HAP-1 (cell line): ENCODE data around the gene POR.
A peak's percentile ranks its signal among the peaks of the same experiment; 100 is the strongest.

Source experiments
- DNase-seq, 2 experiments: peaks; one replicate each; pipeline ENCODE4 v3.0.0-alpha.2; 2016 to 2020; ENCODE audit warnings: low spot score in 2 of 2
- H3K27me3 ChIP-seq: fragments of 250-450 bp; sonication (Bioruptor Pico); 2 replicates; pipeline ENCODE4 v1.5.1; 2020; ENCODE audit warnings: low read depth, mild to moderate bottlenecking, moderate library complexity
- H3K36me3 ChIP-seq: fragments of 250-450 bp; sonication (Bioruptor Pico); replicated peaks from 2 replicates; pipeline ENCODE4 v1.5.1; 2020; ENCODE audit warnings: mild to moderate bottlenecking
- H3K4me1 ChIP-seq: fragments of 250-450 bp; sonication (Bioruptor Pico); 2 replicates; pipeline ENCODE4 v1.5.1; 2020; ENCODE audit warnings: mild to moderate bottlenecking
- H3K4me3 ChIP-seq: fragments of 250-450 bp; sonication (Bioruptor Pico); 2 replicates; pipeline ENCODE4 v1.5.1; 2020; ENCODE audit warnings: mild to moderate bottlenecking, moderate library complexity
- H3K9me3 ChIP-seq: fragments of 250-450 bp; sonication (Bioruptor Pico); 2 replicates; pipeline ENCODE4 v1.5.1; 2020; ENCODE audit warnings: mild to moderate bottlenecking, moderate library complexity
- in situ Hi-C: fragments of 300-500 bp; cut with MboI; formaldehyde crosslinking; loops from 3 replicates; pipeline ENCODE4 v1.14.3; 2020; ENCODE audit warnings: low sequenced_read_pairs, inconsistent platforms, mixed read lengths

The POR gene

DNA sequence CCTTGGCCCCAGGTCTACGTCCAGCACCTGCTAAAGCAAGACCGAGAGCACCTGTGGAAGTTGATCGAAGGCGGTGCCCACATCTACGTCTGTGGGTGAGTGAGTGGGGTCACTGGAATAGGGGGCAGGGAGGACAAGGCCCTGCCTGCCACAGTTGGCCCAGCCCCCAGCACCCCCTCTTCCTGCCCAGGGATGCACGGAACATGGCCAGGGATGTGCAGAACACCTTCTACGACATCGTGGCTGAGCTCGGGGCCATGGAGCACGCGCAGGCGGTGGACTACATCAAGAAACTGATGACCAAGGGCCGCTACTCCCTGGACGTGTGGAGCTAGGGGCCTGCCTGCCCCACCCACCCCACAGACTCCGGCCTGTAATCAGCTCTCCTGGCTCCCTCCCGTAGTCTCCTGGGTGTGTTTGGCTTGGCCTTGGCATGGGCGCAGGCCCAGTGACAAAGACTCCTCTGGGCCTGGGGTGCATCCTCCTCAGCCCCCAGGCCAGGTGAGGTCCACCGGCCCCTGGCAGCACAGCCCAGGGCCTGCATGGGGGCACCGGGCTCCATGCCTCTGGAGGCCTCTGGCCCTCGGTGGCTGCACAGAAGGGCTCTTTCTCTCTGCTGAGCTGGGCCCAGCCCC, 71.3 kb downstream of the POR start:
- no peak for DNase-seq
- no peaks in the 10 kb centered on the region for H3K27me3 ChIP-seq
- peaks cover 50% of the 10 kb centered on the region for H3K36me3 ChIP-seq
- H3K4me1 ChIP-seq, result no peaks in the 10 kb centered on the region
- no peak overlapping the region for H3K4me3 ChIP-seq
- in situ Hi-C loops, result no loop called here
- no peaks in the 10 kb centered on the region for H3K9me3 ChIP-seq

DNA sequence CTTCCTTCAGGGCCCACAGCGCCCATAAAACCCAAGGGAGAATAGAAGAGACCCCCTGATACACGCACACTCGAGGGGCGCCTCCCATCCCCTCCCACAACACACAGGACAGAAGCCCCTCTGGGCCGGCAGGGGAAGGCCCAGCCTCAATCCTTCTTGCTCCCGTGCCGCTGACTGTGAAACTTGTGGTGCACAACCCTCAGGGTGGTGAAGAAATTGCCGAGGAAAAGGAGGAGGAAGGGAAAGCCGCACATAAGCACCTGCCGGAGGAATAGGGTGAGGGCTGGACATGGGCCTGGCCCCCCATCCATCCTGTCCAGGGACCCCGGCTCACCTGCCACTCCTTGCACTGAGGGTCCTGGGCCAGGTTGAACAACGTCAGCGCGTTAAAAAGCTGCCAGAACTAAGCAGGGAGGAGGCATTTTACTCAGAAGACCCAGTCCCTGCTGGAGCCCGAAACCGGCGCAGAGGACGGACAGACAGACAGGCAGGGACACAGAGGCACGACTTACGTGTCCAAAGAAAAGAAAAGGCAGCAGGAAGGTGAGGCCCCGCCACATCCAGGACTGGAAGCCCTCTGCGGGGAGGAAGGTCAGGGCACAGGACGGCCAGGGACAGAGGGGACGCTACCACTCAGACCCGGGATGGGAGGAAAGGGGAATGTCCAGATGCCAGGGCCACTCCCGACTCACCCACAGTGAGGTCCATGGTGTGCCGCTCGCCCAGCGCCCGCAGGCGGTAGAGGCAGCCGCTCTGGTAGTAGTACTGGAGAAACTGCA, 72.3 kb downstream of the POR start:
- H3K27me3 ChIP-seq, result no peaks in the 10 kb centered on the region
- no peak for DNase-seq
- H3K4me1 ChIP-seq, result no peaks in the 10 kb centered on the region
- H3K36me3 ChIP-seq, result peaks cover 44% of the 10 kb centered on the region
- in situ Hi-C loops, result no loop called here
- no peaks in the 10 kb centered on the region for H3K9me3 ChIP-seq
- no peak overlapping the region for H3K4me3 ChIP-seq

DNA sequence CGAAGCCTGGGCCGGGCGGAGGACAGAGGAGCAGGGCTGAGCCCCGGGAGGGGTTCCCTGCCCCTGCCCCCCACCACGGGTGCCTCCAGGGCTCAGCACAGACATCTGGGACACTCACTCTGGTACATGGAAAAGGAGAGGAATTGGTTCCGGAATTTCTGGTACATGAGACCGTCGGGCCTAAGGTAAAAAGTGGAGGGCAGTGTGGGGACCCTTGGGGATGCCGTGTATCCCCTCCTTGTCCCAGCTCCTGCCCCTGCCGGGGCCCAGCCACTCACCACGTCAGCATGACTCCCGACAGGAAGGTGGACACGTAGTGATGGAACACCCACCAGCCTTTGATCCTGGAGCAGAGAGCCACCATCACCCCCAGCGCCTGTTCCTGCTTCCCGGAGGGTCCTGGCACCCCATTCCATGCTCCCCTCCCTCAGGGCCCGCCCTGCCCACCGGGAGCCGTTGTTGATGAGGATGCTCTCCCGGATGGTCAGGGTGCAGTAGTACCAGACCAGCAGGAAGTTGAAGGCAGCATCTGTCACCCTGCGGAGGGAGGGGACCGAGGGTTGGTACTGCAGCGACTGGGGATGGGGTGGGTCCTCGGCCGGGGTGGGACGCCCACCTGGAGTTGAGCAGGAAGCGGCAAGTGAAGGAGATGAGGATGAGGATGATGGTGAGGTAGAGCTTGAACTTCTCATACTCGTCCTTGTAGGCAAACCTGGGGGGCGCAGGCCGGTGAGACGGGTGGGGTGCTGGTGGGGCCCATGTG, 73.0 kb downstream of the POR start:
- in situ Hi-C loops, result no loop called here
- H3K27me3 ChIP-seq, result no peaks in the 10 kb centered on the region
- DNase-seq, result no peak
- no peaks in the 10 kb centered on the region for H3K4me1 ChIP-seq
- peaks cover 40% of the 10 kb centered on the region for H3K36me3 ChIP-seq
- no peak overlapping the region for H3K4me3 ChIP-seq
- H3K9me3 ChIP-seq, result no peaks in the 10 kb centered on the region

DNA sequence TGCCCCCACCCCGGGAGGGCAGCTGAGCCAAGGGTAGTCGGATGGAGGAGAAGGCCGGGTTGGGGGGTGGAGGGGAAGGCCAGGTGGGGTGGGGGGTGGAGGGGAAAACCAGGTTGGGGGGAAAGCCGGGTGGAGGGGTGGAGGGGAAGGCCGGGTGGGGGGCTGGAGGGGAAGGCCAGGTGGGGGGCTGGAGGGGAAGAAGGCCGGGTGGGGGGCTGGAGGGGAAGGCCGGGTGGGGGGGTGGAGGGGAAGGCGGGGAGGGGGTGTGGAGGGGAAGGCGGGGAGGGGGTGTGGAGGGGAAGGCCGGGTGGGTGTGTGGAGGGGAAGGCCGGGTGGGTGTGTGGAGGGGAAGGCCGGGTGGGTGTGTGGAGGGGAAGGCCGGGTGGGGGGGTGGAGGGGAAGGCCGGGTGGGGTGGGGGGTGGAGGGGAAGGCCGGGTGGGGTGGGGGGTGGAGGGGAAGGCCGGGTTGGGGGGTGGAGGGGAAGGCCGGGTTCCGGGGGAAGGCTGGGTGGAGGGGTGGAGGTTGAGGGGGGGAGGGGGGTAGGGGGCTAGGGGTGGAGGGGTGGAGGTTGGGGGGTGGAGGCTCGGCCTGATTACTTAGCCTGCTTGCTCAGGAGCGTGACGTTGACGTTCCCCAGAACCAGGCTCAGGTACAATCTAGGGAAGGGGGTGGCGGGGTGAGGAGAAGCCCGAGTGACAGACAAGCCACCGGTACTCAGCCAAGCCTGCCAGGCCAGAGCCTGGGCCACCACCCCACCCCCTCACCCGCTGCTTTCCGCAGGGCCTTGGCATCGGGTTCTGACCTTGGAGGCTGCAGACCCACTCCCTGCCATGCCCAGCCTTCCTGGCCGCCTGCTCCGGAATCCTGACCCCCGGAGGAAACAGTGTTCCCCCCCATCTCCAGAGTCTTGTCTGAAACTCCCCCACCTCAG, 73.9 kb downstream of the POR start:
- Histone ChIP-seq H3K9me3 (no peaks in the 10 kb centered on the region), H3K4me3 (no peak overlapping the region), H3K27me3 (no peaks in the 10 kb centered on the region), H3K4me1 (0 out of 2 replicates have a peak, but pooled peaks cover 4% of the 10 kb centered on the region), H3K36me3 (peaks cover 33% of the 10 kb centered on the region)
- DNase-seq, result no peak
- in situ Hi-C loops, result no loop called here

DNA sequence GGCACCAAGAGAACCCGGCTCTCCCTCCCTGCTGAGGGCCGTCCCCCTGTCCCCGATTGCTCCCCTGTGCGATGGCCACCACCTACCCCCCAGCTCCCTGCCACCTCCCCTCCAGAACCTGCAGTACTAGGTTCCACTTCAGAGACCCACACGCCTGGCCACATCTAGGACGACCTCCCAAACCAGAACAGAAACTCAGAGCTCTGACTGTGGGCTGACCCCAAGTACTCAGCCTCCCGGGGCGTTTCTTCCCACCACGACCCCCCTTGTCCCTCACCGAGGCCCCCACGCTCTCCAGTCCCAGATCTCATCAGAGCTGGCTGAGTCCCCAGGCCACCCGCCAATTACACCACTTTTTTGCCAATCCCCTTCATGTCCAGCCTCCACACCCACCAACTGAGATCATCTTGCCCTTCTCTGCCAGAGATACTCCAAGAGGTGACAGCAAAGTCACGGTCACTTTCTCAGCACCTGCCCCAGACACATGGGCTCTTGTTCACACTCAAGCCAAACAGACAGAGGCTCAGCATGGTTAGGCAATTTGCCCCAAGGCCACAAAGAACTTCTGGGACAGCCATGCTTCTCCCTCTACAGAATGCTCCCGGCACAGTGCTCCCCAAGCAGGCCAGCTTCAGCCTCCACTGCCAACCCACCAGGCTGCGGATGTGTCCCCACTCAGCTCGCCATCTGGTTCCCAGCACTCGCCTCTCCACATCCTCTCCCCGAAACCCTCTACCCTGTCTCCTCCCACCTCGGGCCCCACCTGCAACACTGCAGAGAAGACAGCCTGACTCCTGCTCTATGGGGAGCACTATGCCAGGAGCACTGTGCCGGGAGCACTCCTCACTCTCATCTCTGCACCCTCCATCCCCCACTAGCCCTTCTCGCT, 74.8 kb downstream of the POR start:
- H3K27me3 ChIP-seq, result no peaks in the 10 kb centered on the region
- H3K9me3 ChIP-seq, result no peaks in the 10 kb centered on the region
- H3K4me3 ChIP-seq, result no peak overlapping the region
- H3K4me1 ChIP-seq, result peaks cover 5% of the 10 kb centered on the region
- DNase-seq, result no peak
- peaks cover 30% of the 10 kb centered on the region for H3K36me3 ChIP-seq
- in situ Hi-C loops, result no loop called here

DNA sequence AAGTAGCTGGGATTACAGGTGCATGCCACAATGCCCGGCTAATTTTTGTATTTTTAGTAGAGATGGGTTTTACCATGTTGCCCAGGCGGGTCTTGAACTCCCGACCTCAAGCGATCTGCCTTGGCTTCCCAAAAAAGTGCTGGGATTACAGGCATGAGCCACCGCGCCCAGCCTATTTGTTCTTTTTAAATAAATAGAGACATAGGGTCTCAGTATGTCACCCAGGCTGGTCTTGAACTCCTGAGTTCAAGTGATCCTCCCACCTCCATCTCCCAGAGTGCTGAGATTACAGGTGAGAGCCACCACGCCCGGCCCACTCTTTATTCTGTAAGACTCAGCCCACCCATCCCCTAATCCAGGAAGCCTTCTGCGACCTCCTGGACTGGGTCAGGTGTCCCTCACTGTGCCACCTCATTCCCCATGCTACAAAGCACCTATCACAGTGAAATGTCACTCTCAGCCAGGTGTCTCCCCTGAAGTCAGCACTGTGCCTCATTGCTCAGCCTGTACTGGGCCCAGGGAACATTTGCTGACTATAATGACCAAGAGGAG, 76.7 kb downstream of the POR start:
- Histone ChIP-seq H3K9me3 (no peaks in the 10 kb centered on the region), H3K27me3 (no peaks in the 10 kb centered on the region), H3K36me3 (peaks cover 12% of the 10 kb centered on the region), H3K4me3 (no peak overlapping the region), H3K4me1 (peaks cover 7% of the 10 kb centered on the region)
- in situ Hi-C loops, result no loop called here
- DNase-seq, result no peak

DNA sequence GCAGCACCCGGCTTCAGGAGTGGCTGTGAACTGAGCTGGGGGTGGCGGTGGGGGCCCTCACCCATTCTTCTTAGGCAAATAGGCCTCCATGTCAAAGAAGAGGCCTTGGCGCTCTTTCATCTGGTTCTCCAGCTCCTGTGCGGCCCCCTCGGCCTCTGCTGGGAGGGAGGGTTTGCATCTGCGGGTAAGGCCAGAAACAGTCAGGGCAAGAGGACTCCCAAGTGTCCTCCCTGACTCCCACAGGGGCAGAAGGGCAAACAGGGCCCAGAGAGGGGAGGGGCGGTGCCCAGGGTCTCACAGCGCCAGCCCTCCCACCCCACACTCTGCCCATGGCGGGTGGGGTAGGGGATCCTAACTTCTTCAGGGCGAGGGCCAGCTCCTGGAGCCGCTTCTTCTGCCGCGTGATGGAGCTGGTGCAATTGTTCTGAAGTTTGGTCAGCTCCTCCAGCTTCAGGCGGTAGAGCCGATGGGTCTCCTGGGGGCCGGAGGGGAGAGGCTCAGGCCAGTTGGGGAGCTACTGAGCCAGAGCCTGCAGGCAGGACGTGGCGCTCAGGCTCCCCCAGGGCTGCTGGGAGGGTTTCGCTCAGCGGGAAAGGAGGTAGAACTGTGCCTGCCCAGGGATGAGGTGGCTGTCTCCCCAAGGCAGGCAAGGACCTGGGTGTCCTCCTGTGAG, 77.3 kb downstream of the POR start:
- H3K4me3 ChIP-seq, result no peak overlapping the region
- no peak for DNase-seq
- H3K27me3 ChIP-seq, result no peaks in the 10 kb centered on the region

DNA sequence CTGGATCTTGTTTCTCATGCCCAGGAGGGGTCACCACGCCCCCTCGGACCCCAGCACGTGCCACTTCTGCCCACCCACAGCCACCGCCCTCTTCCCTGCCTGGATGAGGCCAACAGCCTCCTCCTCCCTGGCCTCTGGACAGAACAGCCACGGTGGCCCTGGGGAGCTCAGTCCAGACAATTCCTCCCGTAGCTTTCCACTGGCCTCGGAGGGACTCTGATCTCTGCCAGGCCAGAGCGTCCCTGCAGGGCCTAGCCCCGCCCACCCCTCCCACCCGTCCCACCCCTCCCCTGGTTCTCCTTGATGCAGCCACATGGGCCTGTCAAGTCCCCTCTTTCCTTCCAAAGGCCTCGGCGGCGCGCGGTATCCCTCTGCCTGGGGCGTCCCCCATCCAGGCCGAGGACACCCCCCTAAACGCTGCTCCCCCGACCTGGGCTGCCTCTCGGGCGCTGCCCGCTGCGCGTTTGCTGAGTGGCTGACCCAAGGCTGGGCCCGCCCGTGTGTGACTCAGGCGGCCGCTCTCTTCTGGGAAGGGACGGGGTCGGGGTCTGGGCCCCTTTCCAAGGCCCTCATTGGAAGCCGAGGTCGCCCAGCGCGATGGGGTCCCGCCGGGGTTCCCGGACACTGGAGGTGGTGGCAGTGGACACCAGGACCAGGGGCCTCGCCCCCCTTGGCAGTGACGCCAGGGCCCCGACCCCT, 78.9 kb downstream of the POR start:
- in situ Hi-C loops, result no loop called here
- DNase-seq, result peak; percentile 51 to 59

More for the DNA sequence above, 77.3 kb downstream of the POR start:
- Histone ChIP-seq H3K36me3 (peaks cover 6% of the 10 kb centered on the region), H3K4me1 (peaks cover 7% of the 10 kb centered on the region), H3K9me3 (no peaks in the 10 kb centered on the region)
- in situ Hi-C loops, result no loop called here

DNA sequence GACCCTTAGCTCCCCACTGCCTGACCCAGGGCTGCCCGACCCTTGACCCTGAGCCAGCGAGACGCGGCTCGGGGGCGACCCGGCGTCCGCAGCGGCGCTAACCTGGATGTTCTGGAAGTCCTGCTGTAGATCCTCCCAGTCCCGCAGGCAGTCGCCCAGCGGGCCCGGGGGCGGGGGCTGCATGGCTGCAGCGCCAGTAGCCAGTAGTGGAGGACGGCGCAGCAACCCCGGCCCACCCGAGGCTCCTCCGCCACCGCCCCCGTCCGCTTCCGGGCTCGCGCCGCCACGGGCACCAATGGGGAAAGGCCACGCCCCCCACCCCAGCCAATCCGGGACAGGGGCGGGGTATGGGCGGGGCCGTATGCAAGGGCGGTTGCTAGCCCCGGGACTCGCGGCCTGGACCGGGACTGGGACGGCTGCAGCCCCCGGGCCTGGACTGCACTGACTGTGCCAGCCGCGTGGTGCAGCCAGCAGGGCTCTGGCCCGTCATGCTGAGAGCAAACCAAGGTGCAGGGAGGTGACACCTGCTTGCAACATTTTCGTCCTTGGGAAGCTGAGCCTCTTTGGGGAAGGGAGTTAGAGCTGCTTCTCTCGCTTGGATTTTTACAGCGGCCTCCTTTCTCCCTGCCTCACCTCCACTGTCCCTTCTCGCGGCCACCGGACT, 79.6 kb downstream of the POR start, which contains the start of gene TMEM120A:
Gene TMEM120A (minus strand): TSS at position 208 of the 664 bp plus-strand sequence. CDS start 25 bp downstream, at position 183.
- no peaks in the 10 kb centered on the region for H3K9me3 ChIP-seq

More for the DNA sequence above, 78.9 kb downstream of the POR start:
- no peaks in the 10 kb centered on the region for H3K9me3 ChIP-seq
- peak overlapping the region; percentile 70 for H3K4me3 ChIP-seq
- H3K27me3 ChIP-seq, result no peaks in the 10 kb centered on the region
- peaks cover 4% of the 10 kb centered on the region for H3K36me3 ChIP-seq
- peaks cover 7% of the 10 kb centered on the region for H3K4me1 ChIP-seq

DNA sequence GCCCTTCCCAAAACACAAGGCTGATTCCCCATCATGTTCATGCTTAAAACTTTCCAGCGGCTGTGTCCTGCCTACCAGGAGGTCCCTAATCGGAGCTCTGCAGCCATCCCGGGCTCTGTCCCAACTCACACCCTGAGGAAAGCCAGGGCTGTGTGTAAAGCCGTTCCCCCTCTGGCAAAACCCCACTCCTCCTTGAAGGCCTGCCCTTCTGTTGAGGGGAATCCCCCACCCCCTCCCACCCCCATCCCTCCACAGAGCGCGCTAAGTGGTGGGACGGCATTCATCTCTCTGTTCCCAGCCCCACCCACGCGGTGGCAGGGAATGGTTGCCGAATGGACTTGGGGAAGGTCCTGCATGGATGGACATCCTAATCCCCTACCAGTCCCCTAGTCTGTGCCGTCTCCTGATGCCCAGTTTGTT, 80.1 kb downstream of the POR start:
- peak in 1 of 2 experiments; percentile 17 for DNase-seq
- Histone ChIP-seq H3K27me3 (no peaks in the 10 kb centered on the region), H3K4me1 (peaks cover 7% of the 10 kb centered on the region), H3K4me3 (peak overlapping the region; percentile 70), H3K36me3 (peaks cover 7% of the 10 kb centered on the region), H3K9me3 (no peaks in the 10 kb centered on the region)
- in situ Hi-C loops, result no loop called here

More for the DNA sequence above, 79.6 kb downstream of the POR start, which contains the start of gene TMEM120A:
- in situ Hi-C loops, result no loop called here
- H3K4me1 ChIP-seq, result peaks cover 7% of the 10 kb centered on the region
- H3K36me3 ChIP-seq, result peaks cover 7% of the 10 kb centered on the region
- H3K27me3 ChIP-seq, result no peaks in the 10 kb centered on the region
- peak within 1 kb of the TSS; percentile 70 for H3K4me3 ChIP-seq
- DNase-seq, result peak; percentile 90 to 99

DNA sequence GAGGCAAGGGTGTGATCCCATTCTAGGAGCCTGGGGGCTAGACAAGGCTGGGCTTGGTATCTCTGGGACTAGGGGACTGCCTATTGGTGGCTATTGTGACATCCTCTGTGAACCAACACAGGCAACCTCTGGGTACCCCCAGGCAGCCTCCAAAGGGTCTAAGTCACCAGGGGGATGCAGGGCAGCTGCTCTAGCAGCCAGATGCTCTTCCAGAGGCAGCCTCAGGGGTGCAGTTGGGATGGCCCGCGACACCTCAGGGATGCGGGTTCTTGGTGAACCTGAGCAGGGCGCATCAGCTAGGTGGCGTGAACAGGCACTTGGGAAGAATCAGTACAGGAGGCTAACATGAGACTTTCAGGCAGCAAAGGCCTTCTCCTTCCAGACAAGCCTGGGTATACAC, 81.0 kb downstream of the POR start:
- Histone ChIP-seq H3K4me3 (no peak overlapping the region), H3K4me1 (peaks cover 7% of the 10 kb centered on the region), H3K36me3 (peaks cover 12% of the 10 kb centered on the region), H3K9me3 (no peaks in the 10 kb centered on the region), H3K27me3 (no peaks in the 10 kb centered on the region)
- DNase-seq, result no peak
- in situ Hi-C loops, result no loop called here
